ENCODE data around the gene RBM10.

Gene RBM10

DNA sequence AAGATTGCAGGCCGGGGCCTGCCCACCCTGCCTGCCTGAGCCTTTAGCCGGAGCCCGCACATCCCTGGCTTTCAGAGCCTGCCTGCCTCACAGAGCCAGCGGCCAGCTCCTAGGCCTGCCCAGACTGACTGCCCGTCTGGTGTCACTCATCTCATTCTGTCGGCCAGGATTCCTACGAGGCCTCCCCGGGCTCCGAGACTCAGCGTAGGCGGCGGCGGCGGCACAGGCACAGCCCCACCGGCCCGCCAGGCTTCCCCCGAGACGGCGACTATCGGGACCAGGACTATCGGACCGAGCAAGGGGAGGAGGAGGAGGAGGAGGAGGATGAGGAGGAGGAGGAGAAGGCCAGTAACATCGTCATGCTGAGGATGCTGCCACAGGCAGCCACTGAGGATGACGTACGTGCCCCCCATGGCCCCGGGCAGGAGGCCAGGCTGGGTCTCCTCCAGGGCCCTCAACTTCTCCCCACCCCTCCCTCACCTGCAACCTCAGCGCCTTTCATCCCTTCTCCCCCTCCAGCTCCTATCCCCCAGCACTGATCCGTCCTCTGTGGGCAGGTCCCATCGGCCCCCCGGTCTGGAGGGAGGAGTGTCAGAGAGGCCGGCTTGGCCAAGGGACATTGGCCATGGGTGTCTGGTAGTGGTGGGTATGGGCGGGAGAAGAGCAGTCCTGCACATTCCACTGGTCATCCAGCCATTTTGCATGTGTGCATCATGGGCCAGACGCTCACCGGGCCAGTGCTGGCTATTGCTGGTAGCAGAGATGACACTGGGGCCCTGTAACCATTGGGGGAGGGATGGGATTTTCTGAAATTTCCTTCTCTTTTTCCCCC is 26.1 kb downstream of the RBM10 start:
- TF ChIP-seq, protein P1, sequence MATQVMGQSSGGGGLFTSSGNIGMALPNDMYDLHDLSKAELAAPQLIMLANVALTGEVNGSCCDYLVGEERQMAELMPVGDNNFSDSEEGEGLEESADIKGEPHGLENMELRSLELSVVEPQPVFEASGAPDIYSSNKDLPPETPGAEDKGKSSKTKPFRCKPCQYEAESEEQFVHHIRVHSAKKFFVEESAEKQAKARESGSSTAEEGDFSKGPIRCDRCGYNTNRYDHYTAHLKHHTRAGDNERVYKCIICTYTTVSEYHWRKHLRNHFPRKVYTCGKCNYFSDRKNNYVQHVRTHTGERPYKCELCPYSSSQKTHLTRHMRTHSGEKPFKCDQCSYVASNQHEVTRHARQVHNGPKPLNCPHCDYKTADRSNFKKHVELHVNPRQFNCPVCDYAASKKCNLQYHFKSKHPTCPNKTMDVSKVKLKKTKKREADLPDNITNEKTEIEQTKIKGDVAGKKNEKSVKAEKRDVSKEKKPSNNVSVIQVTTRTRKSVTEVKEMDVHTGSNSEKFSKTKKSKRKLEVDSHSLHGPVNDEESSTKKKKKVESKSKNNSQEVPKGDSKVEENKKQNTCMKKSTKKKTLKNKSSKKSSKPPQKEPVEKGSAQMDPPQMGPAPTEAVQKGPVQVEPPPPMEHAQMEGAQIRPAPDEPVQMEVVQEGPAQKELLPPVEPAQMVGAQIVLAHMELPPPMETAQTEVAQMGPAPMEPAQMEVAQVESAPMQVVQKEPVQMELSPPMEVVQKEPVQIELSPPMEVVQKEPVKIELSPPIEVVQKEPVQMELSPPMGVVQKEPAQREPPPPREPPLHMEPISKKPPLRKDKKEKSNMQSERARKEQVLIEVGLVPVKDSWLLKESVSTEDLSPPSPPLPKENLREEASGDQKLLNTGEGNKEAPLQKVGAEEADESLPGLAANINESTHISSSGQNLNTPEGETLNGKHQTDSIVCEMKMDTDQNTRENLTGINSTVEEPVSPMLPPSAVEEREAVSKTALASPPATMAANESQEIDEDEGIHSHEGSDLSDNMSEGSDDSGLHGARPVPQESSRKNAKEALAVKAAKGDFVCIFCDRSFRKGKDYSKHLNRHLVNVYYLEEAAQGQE (IDR thresholded peaks at IDR 0.05; ENCODE audit: insufficient read depth in 1 of 2, low read depth in 2 of 2, low read length in 2 of 2) = no peak
- TF ChIP-seq TAF1 (IDR thresholded peaks at IDR 0.05; ENCODE audit: borderline replicate concordance, insufficient read depth, low read length) (no peak), SIN3A (IDR thresholded peaks at IDR 0.05; ENCODE audit: borderline replicate concordance, insufficient read depth, low read length) (no peak), POLR2AphosphoS5 (IDR thresholded peaks at IDR 0.05; ENCODE audit: low read depth, low read length) (no peak), FOXP2 (optimal IDR thresholded peaks at IDR 0.05; ENCODE audit: borderline replicate concordance, extremely low read depth, extremely low read length, insufficient read depth) (no peak)

GRCh38 chrX:47171996-47172395 is 27.0 kb downstream of the RBM10 start:
- TF ChIP-seq TAF1 (IDR thresholded peaks at IDR 0.05; ENCODE audit: borderline replicate concordance, insufficient read depth, low read length) (no peak), SIN3A (IDR thresholded peaks at IDR 0.05; ENCODE audit: borderline replicate concordance, insufficient read depth, low read length) (no peak), FOXP2 (optimal IDR thresholded peaks at IDR 0.05; ENCODE audit: borderline replicate concordance, extremely low read depth, extremely low read length, insufficient read depth) (no peak), POLR2AphosphoS5 (IDR thresholded peaks at IDR 0.05; ENCODE audit: low read depth, low read length) (no peak)
- TF ChIP-seq, protein P1 (IDR thresholded peaks at IDR 0.05; ENCODE audit: insufficient read depth in 1 of 2, low read depth in 2 of 2, low read length in 2 of 2) = no peak

GRCh38 chrX:47172549-47172948 is 27.5 kb downstream of the RBM10 start:
- TF ChIP-seq, protein P1 (IDR thresholded peaks at IDR 0.05; ENCODE audit: insufficient read depth in 1 of 2, low read depth in 2 of 2, low read length in 2 of 2) = no peak
- TF ChIP-seq TAF1 (IDR thresholded peaks at IDR 0.05; ENCODE audit: borderline replicate concordance, insufficient read depth, low read length) = no peak
- TF ChIP-seq FOXP2 (optimal IDR thresholded peaks at IDR 0.05; ENCODE audit: borderline replicate concordance, extremely low read depth, extremely low read length, insufficient read depth) = no peak
- TF ChIP-seq POLR2AphosphoS5 (IDR thresholded peaks at IDR 0.05; ENCODE audit: low read depth, low read length) = no peak
- no peak for TF ChIP-seq SIN3A (IDR thresholded peaks at IDR 0.05; ENCODE audit: borderline replicate concordance, insufficient read depth, low read length)

- TF ChIP-seq SIN3A (IDR thresholded peaks at IDR 0.05; ENCODE audit: borderline replicate concordance, insufficient read depth, low read length) (no peak), POLR2AphosphoS5 (IDR thresholded peaks at IDR 0.05; ENCODE audit: low read depth, low read length) (no peak), TAF1 (IDR thresholded peaks at IDR 0.05; ENCODE audit: borderline replicate concordance, insufficient read depth, low read length) (no peak), FOXP2 (optimal IDR thresholded peaks at IDR 0.05; ENCODE audit: borderline replicate concordance, extremely low read depth, extremely low read length, insufficient read depth) (no peak)
- TF ChIP-seq, protein P1 (IDR thresholded peaks at IDR 0.05; ENCODE audit: insufficient read depth in 1 of 2, low read depth in 2 of 2, low read length in 2 of 2) = no peak
Observed at GRCh38 chrX:47172971-47173792, 28.2 kb downstream of the RBM10 start.

All from PFSK-1 (cell line).